Adrenal gland (tissue), 12 donors: ENCODE results near the gene LLGL1. TPM values are rescaled to one million over a fixed set of nuclear protein-coding genes. Genes with fewer than 3 reads are reported as not detected.
A peak's percentile ranks its signal among the peaks of the same experiment; 100 is the strongest.

ENCODE experiments used
- DNase-seq, 7 donors: peaks; one replicate each; pipeline ENCODE4 v3.0.0-alpha.2; 2019 to 2020
- H3K27ac ChIP-seq, 5 donors: fragments of 200-600 bp; sonication (generic) in 4 of 5; 1 replicate in 3 of 5; 2 replicates in 2 of 5; pipeline versions ENCODE4 v1.5.1 to v1.8.0; 2016 to 2020; ENCODE audit warnings: mild to moderate bottlenecking in 1 of 5
- H3K27me3 ChIP-seq: fragments of 200-600 bp; 2 replicates; pipeline ENCODE4 v1.8.0; 2021
- H3K36me3 ChIP-seq, 2 donors: fragments of 200-600 bp; replicated peaks in 1 of 2; 1 replicate in 1 of 2; 2 replicates in 1 of 2; pipeline versions ENCODE4 v1.5.1 to v1.8.0; 2018 to 2022
- H3K4me1 ChIP-seq, 2 donors: fragments of 200-600 bp; replicated peaks in 1 of 2; 1 replicate in 1 of 2; 2 replicates in 1 of 2; pipeline versions ENCODE4 v1.5.1 to v1.8.0; 2018 to 2021
- H3K4me3 ChIP-seq, 4 donors: fragments of 200-600 bp; sonication (generic) in 3 of 4; one replicate each; pipeline ENCODE4 v1.5.1; 2016 to 2018
- H3K9me3 ChIP-seq, 3 donors: fragments of 200-600 bp; sonication (generic) in 1 of 3; replicated peaks in 1 of 3; 1 replicate in 2 of 3; 2 replicates in 1 of 3; pipeline versions ENCODE4 v1.5.1 to v1.8.0; 2016 to 2021
- POLR2A ChIP-seq, 2 donors: fragments of 450-650 bp; IDR thresholded peaks; one replicate each; pipeline ENCODE4 v1.6.1; 2017; ENCODE audit warnings: antibody characterized with exemption in 2 of 2, mild to moderate bottlenecking in 2 of 2, moderate library complexity in 1 of 2
- WGBS, 4 donors: extraction: QIAGEN DNeasy Blood & Tissue Kit in 2 of 4; methylation state at CpG; one replicate each; pipeline versions ENCODE4 v1.1.5 to v1.1.7; 2013 to 2017; 5-methylcytosine and 5-hydroxymethylcytosine counted together
- intact Hi-C, 2 donors: fragments of 100-400 bp; cut with DNase I; formaldehyde crosslinking; loops; one replicate each; pipeline versions ENCODE4 v1.14.1 to v1.15.0; 2022 to 2023
- polyA plus RNA-seq, 3 donors: library from polyadenylated mRNA; stranded (reverse); fragments of 200-250 nt in 2 of 3; fragments of 350-450 nt in 1 of 3; fragmentation: Illumina TruSeq in 1 of 3; extraction: RNeasy Lipid Tissue Mini Kit (QIAGEN cat#74804) in 1 of 3; gene quantifications; one replicate each; pipeline ENCODE4 v1.2.3, GENCODE V29; 2013 to 2014
- total RNA-seq, 9 donors: library from RNA; depleted of rRNA in 4 of 9; stranded (reverse); fragments of >200 nt in 4 of 9; fragments of 120-200 nt in 1 of 9; fragmentation: NEBNext Ultra II Directional in 1 of 9; extraction: Animal tissue kit (Norgen Biotek cat#: 25700) in 1 of 9; gene quantifications; one replicate each; pipeline versions ENCODE4 v1.1.0 to v1.2.4, GENCODE V29; 2013 to 2023
- TF ChIP-seq, protein P1 (sequence below), 6 experiments: fragments of 450-650 bp in 4 of 6; fragments of 200-600 bp in 2 of 6; sonication (generic) in 1 of 6; IDR thresholded peaks; 1 replicate in 5 of 6; 2 replicates in 1 of 6; pipeline versions ENCODE4 v1.5.1 to v1.8.0; 2016 to 2021; ENCODE audit warnings: antibody characterized with exemption in 6 of 6, mild to moderate bottlenecking in 2 of 6, moderate library complexity in 1 of 6
- donor health status: healthy with polysubstance abuse.
- donor health status: Bipolar disorder and iron deficiency.
- donor health status: DM: yes; HTN: yes; CAD: no.
- donor health status: DM: no; HTN: no; CAD: no.
- donor health status: DM: no; HTN: no; CAD: no.
- donor health status: DM: yes; HTN: yes; CAD: no.

LLGL1 gene
- total and polyA plus RNA-seq, 12 donors = 4.1 to 65.1 (median 36.5) TPM

DNA sequence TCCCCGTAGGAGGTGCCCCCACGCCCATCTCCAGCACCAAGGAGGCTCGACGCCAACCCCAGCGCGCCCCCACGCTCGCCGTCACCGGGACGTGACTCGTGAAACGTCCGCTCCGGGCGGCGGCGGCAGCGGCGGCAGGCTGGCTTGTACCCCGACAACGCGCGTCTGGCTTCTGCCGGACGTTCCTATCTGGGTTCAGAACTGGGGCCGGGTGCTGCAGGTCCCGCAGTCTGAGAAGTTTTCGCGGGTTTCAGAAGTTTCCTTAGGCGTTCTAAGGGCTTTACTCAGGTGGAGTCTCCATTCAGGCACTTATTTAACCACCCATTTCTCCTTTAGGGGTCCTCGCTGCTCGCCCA, 42.5 kb upstream of the LLGL1 start:
- Histone ChIP-seq H3K4me3 (peak overlapping the region; percentile 5 to 85 (median 62)), H3K27me3 (no peaks in the 10 kb centered on the region), H3K9me3 (no peaks in the 10 kb centered on the region), H3K27ac (peak overlapping the region; percentile 94 to 99 (median 98)), H3K4me1 (peaks cover 35 to 46% of the 10 kb centered on the region in 2 donors), H3K36me3 (peaks cover 0 to under 1% of the 10 kb centered on the region in 2 donors)
- intact Hi-C loops = loop anchor here in 1 of 2 donors (10.0 kb wide), 1 partner anchor 72 kb away; the partner anchor contains the start of gene FLII
- 0 to 2% (median 0%) methylated on average over 9 to 33 of the region's 33 CpGs for WGBS, 4 donors
- DNase-seq = peak; percentile 83 to 91 (median 86)
- TF ChIP-seq, protein P1, sequence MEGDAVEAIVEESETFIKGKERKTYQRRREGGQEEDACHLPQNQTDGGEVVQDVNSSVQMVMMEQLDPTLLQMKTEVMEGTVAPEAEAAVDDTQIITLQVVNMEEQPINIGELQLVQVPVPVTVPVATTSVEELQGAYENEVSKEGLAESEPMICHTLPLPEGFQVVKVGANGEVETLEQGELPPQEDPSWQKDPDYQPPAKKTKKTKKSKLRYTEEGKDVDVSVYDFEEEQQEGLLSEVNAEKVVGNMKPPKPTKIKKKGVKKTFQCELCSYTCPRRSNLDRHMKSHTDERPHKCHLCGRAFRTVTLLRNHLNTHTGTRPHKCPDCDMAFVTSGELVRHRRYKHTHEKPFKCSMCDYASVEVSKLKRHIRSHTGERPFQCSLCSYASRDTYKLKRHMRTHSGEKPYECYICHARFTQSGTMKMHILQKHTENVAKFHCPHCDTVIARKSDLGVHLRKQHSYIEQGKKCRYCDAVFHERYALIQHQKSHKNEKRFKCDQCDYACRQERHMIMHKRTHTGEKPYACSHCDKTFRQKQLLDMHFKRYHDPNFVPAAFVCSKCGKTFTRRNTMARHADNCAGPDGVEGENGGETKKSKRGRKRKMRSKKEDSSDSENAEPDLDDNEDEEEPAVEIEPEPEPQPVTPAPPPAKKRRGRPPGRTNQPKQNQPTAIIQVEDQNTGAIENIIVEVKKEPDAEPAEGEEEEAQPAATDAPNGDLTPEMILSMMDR (IDR thresholded peaks at IDR 0.05) = no peak
- no peak for TF ChIP-seq POLR2A (IDR thresholded peaks at IDR 0.05)

DNA sequence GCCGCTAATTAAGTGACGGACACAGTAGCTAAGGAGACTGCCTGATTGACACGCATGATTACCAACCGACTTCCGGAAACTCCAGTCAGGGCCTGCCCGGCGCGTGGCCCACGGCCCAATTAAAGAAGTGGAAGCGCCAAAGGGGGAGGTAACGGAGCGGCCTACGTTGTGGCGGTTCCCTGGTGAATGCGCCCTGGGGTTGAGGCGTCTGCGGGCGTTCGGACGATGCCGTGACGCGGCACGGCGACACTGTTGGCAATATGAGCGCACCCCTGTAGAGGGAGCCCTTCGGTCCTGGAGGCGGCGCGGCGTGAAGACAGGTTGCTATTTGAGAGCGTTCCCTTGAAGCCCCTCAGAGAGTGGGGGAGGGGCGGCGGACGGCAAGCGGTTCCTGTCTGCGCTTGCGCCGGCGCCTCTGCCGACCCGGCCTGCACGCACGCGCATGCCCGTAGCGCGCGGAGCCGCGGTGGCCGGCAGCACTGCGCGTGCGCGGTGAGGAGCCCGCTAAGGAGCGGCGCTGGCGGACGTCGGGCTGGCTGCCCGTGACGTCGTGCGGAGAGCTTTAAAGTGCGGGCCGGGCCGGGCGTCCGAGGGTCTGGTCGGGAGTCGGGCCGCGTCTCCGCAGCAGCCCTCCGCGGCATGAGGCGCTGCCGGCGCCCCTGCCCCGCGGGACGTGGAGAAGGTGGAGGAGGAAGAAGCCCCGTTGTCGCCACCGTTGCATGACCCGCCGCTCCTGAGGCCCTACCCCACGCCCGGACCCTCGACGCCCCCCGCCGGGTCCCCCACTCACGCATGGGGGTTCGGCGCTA, 41.9 kb upstream of the LLGL1 start, which contains the start of gene ALKBH5:
TSS of gene ALKBH5 (plus strand) at position 495 of the 809 bp plus-strand sequence. CDS start 416 bp downstream, outside the sequence.
- peak; percentile 97 to 100 (median 99) for DNase-seq
- Histone ChIP-seq H3K27me3 (no peaks in the 10 kb centered on the region), H3K4me1 (peaks cover 41 to 52% of the 10 kb centered on the region in 2 donors)

DNA sequence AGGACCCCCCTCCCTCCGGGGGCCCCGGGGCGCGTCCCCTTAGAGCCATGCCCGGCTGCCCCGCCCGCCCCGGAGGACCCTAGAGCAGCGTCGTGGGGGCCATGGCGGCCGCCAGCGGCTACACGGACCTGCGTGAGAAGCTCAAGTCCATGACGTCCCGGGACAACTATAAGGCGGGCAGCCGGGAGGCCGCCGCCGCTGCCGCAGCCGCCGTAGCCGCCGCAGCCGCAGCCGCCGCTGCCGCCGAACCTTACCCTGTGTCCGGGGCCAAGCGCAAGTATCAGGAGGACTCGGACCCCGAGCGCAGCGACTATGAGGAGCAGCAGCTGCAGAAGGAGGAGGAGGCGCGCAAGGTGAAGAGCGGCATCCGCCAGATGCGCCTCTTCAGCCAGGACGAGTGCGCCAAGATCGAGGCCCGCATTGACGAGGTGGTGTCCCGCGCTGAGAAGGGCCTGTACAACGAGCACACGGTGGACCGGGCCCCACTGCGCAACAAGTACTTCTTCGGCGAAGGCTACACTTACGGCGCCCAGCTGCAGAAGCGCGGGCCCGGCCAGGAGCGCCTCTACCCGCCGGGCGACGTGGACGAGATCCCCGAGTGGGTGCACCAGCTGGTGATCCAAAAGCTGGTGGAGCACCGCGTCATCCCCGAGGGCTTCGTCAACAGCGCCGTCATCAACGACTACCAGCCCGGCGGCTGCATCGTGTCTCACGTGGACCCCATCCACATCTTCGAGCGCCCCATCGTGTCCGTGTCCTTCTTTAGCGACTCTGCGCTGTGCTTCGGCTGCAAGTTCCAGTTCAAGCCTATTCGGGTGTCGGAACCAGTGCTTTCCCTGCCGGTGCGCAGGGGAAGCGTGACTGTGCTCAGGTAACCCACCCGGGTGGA, 41.0 kb upstream of the LLGL1 start:
- peak; percentile 54 to 82 (median 68) for DNase-seq
- TF ChIP-seq, protein P1 (IDR thresholded peaks at IDR 0.05) = no peak
- TF ChIP-seq POLR2A (IDR thresholded peaks at IDR 0.05) = peak; percentile 44 to 47
- Histone ChIP-seq H3K4me3 (peak overlapping the region; percentile 39 to 85 (median 50)), H3K27me3 (no peaks in the 10 kb centered on the region), H3K9me3 (no peaks in the 10 kb centered on the region), H3K27ac (peak overlapping the region; percentile 94 to 99 (median 98)), H3K4me1 (peaks cover 50 to 61% of the 10 kb centered on the region in 2 donors), H3K36me3 (peaks cover 0 to 5% of the 10 kb centered on the region in 2 donors)
- intact Hi-C loops = loop anchor here in 1 of 2 donors (10.0 kb wide), 1 partner anchor 70 kb away; the partner anchor contains the start of gene FLII
- WGBS, 4 donors = 1 to 4% (median 1%) methylated on average over 20 to 92 of the region's 92 CpGs; no CpG with 5 or more reads in 1 of the 4 donors

More for the DNA sequence above, 41.9 kb upstream of the LLGL1 start, which contains the start of gene ALKBH5:
- Histone ChIP-seq H3K27ac (peak within 1 kb of the TSS; percentile 94 to 99 (median 98)), H3K4me3 (peak within 1 kb of the TSS; percentile 39 to 85 (median 62)), H3K9me3 (no peaks in the 10 kb centered on the region), H3K36me3 (peaks cover 0 to 5% of the 10 kb centered on the region in 2 donors)
- intact Hi-C loops = loop anchor here in 1 of 2 donors (10.0 kb wide), 1 partner anchor 71 kb away; the partner anchor contains the start of gene FLII
- TF ChIP-seq, protein P1 (IDR thresholded peaks at IDR 0.05) = peak in 4 of 6 experiments; percentile 12 to 40 (median 19)
- TF ChIP-seq POLR2A (IDR thresholded peaks at IDR 0.05) = peak; percentile 90 to 98
- 0 to 1% (median 0%) methylated on average over 20 to 98 of the region's 98 CpGs for WGBS, 4 donors
